Pancreas (tissue), 10 donors: ENCODE data around the gene SKAP1. TPM values are rescaled to one million over a fixed set of nuclear protein-coding genes. Genes with fewer than 3 reads are reported as not detected.

Experiments
- ATAC-seq, 4 donors: fragments of 200-7000 bp; cut with Tn5 transposase; one replicate each; pipeline versions ENCODE4 v1.8.0 to v1.9.1; 2020; ENCODE audit warnings: mild to moderate bottlenecking in 4 of 4, moderate library complexity in 4 of 4
- DNase-seq, 6 donors: peaks; one replicate each; pipeline ENCODE4 v3.0.0-alpha.2; 2020
- FAIRE-seq: peaks from 2 replicates; lab custom pipeline; 2012; peaks lifted over from hg19 to GRCh38; lab: Jason Lieb, UNC
- H3K27ac ChIP-seq, 4 donors: fragments of 200-600 bp; sonication (generic); 1 replicate in 3 of 4; 2 replicates in 1 of 4; pipeline versions ENCODE4 v1.5.0 to v1.8.0; 2020
- H3K27me3 ChIP-seq, 4 donors: fragments of 200-600 bp; one replicate each; pipeline ENCODE4 v1.8.0; 2021
- H3K36me3 ChIP-seq, 3 donors: fragments of 200-600 bp; sonication (generic) in 1 of 3; one replicate each; pipeline versions ENCODE4 v1.5.0 to v1.8.0; 2020 to 2021
- H3K4me1 ChIP-seq, 3 donors: fragments of 200-600 bp; one replicate each; pipeline ENCODE4 v1.8.0; 2021
- H3K4me3 ChIP-seq, 4 donors: fragments of 200-600 bp; sonication (generic) in 2 of 4; one replicate each; pipeline versions ENCODE4 v1.5.0 to v1.8.0; 2020 to 2021
- H3K9me3 ChIP-seq, 4 donors: fragments of 200-600 bp; one replicate each; pipeline ENCODE4 v1.8.0; 2021
- WGBS, 2 donors: extraction: QIAGEN DNeasy Blood & Tissue Kit; methylation state at CpG; one replicate each; pipeline ENCODE4 v1.1.7; 2013; 5-methylcytosine and 5-hydroxymethylcytosine counted together
- intact Hi-C, 3 donors: fragments of 100-400 bp; cut with DNase I; formaldehyde crosslinking; loops; one replicate each; pipeline versions ENCODE4 v1.11.1 to v1.14.2; 2022
- polyA plus RNA-seq, 2 donors: library from polyadenylated mRNA; stranded (reverse); fragments of 200-250 nt; gene quantifications; one replicate each; pipeline ENCODE4 v1.2.3, GENCODE V29; 2013
- total RNA-seq, 6 donors: library from RNA; stranded (reverse); fragmentation: NEBNext Ultra II Directional in 4 of 6; extraction: Animal tissue kit (Norgen Biotek cat#: 25700) in 4 of 6; gene quantifications; one replicate each; pipeline versions ENCODE4 v1.2.1 to v1.2.4, GENCODE V29; 2021 to 2023
- TF ChIP-seq, protein P1 (sequence below), 4 donors: fragments of 200-600 bp; sonication (generic) in 3 of 4; IDR thresholded peaks; one replicate each; pipeline versions ENCODE4 v1.5.0 to v1.8.0; 2021; ENCODE audit warnings: antibody characterized with exemption in 4 of 4
- donor health status: healthy with polysubstance abuse.
- donor health status: DM: no; HTN: no; CAD: no; lungs with moderate emphysema.
- donor health status: DM: no; HTN: no; CAD: no.
- donor health status: control.
- donor health status: control.
- donor health status: Bipolar disorder and iron deficiency.
- donor health status: DM: yes; HTN: yes; CAD: no.
- donor health status: DM: no; HTN: no; CAD: no.
- donor health status: DM: no; HTN: no; CAD: no.
- donor health status: DM: yes; HTN: yes; CAD: no.

SKAP1 gene
- total and polyA plus RNA-seq, 8 donors, result 0.92 to 5.2 (median 3.0) TPM

DNA sequence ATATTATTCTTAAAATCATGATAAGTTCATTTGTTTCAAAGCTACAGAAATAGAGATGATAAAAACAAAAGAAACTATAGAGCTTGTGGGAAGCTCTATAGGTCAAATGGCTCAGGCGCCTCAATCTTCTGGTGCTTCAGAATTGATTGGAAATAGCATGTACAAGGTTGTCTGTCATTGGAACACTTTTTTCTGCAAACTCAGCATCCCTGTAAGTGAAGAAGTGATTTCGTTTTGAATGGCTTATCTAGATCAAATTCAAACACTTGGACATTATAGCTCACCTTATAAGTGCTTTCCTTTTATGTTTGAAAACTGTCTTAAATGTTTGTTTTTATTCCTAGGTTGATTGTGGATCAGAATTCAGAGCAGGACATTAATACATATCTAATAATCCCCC, 103.7 kb downstream of the SKAP1 start:
- no peak overlapping the region for H3K4me3 ChIP-seq
- FAIRE-seq (no peak), DNase-seq (no peak), ATAC-seq (no peak)
- WGBS, 2 donors, result 49 to 68% methylated on average over 2 of the region's 2 CpGs
- no peak overlapping the region for H3K27ac ChIP-seq
- no peaks in the 10 kb centered on the region for H3K4me1 ChIP-seq
- peaks cover 0 to 8% (median 2%) of the 10 kb centered on the region in 4 donors for H3K27me3 ChIP-seq
- H3K36me3 ChIP-seq, result no peaks in the 10 kb centered on the region
- TF ChIP-seq, protein P1, sequence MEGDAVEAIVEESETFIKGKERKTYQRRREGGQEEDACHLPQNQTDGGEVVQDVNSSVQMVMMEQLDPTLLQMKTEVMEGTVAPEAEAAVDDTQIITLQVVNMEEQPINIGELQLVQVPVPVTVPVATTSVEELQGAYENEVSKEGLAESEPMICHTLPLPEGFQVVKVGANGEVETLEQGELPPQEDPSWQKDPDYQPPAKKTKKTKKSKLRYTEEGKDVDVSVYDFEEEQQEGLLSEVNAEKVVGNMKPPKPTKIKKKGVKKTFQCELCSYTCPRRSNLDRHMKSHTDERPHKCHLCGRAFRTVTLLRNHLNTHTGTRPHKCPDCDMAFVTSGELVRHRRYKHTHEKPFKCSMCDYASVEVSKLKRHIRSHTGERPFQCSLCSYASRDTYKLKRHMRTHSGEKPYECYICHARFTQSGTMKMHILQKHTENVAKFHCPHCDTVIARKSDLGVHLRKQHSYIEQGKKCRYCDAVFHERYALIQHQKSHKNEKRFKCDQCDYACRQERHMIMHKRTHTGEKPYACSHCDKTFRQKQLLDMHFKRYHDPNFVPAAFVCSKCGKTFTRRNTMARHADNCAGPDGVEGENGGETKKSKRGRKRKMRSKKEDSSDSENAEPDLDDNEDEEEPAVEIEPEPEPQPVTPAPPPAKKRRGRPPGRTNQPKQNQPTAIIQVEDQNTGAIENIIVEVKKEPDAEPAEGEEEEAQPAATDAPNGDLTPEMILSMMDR (IDR thresholded peaks at IDR 0.05), result no peak
- no peaks in the 10 kb centered on the region for H3K9me3 ChIP-seq
- intact Hi-C loops, result no loop called here

DNA sequence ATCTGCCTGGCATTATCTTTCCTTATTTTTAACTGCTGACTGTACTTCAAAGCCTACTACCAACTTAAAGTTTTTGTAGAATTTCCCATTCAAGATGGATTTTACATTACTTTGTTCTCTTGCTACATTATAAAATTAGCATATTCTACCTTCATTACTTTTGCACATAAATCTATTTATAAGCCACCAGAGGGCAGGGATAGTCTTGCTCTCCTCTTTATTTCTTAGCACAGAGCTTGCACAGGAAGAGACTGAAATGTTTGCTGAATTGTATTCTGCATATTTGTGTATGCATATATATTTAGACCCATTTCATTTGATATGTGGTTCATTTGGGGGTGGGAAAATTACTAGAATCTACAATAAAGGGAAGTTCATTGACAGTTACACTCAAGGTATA, 108.0 kb downstream of the SKAP1 start:
- ATAC-seq, result no peak
- TF ChIP-seq, protein P1 (IDR thresholded peaks at IDR 0.05), result no peak

GRCh38 chr17:48317732-48318131, 112.3 kb downstream of the SKAP1 start:
- Histone ChIP-seq H3K9me3 (no peaks in the 10 kb centered on the region), H3K4me1 (no peaks in the 10 kb centered on the region), H3K4me3 (no peak overlapping the region), H3K36me3 (no peaks in the 10 kb centered on the region), H3K27me3 (no peaks in the 10 kb centered on the region), H3K27ac (no peak overlapping the region)
- intact Hi-C loops, result no loop called here
- FAIRE-seq (no peak), DNase-seq (no peak), ATAC-seq (no peak)
- TF ChIP-seq, protein P1 (IDR thresholded peaks at IDR 0.05), result no peak
- WGBS, 2 donors, result 95 to 98% methylated on average over 1 of the region's 1 CpG

More for the DNA sequence above, 108.0 kb downstream of the SKAP1 start:
- FAIRE-seq, result no peak
- intact Hi-C loops, result no loop called here
- H3K27me3 ChIP-seq, result no peaks in the 10 kb centered on the region
- no peaks in the 10 kb centered on the region for H3K36me3 ChIP-seq
- no peak for DNase-seq
- H3K27ac ChIP-seq, result no peak overlapping the region
- H3K4me3 ChIP-seq, result no peak overlapping the region
- H3K9me3 ChIP-seq, result no peaks in the 10 kb centered on the region
- H3K4me1 ChIP-seq, result no peaks in the 10 kb centered on the region

GRCh38 chr17:48314716-48315115, 115.3 kb downstream of the SKAP1 start:
- WGBS, 2 donors, result 54 to 68% methylated on average over 2 of the region's 2 CpGs
- no peaks in the 10 kb centered on the region for H3K4me1 ChIP-seq
- H3K27me3 ChIP-seq, result peaks cover 0 to 20% (median 4%) of the 10 kb centered on the region in 4 donors
- no peaks in the 10 kb centered on the region for H3K9me3 ChIP-seq
- no peak for FAIRE-seq
- no peak for DNase-seq
- H3K27ac ChIP-seq, result no peak overlapping the region
- H3K4me3 ChIP-seq, result no peak overlapping the region
- no peaks in the 10 kb centered on the region for H3K36me3 ChIP-seq
- intact Hi-C loops, result no loop called here
- no peak for ATAC-seq
- TF ChIP-seq, protein P1 (IDR thresholded peaks at IDR 0.05), result no peak

- Histone ChIP-seq H3K4me1 (peaks cover 0 to 5% (median 4%) of the 10 kb centered on the region in 3 donors), H3K36me3 (no peaks in the 10 kb centered on the region), H3K9me3 (no peaks in the 10 kb centered on the region), H3K4me3 (no peak overlapping the region), H3K27me3 (peaks cover 0 to 29% (median 4%) of the 10 kb centered on the region in 4 donors), H3K27ac (no peak overlapping the region)
- 72 to 75% methylated on average over 8 of the region's 8 CpGs for WGBS, 2 donors
- TF ChIP-seq, protein P1 (IDR thresholded peaks at IDR 0.05), result no peak
- FAIRE-seq (no peak), ATAC-seq (no peak), DNase-seq (no peak)
- intact Hi-C loops, result no loop called here
Observed at GRCh38 chr17:48313096-48313755, 116.8 kb downstream of the SKAP1 start.
